Adipocyte (in vitro differentiated cells): ENCODE results near the gene FCHO1.
A peak's percentile ranks its signal among the peaks of the same experiment; 100 is the strongest.

ENCODE experiments used
- DNase-seq: peaks from one replicate; pipeline ENCODE4 v3.0.0-alpha.2; 2015; ENCODE audit warnings: low read depth
- H3K27me3 ChIP-seq: replicated peaks from 2 replicates; pipeline ENCODE4 v1.7.0; 2013; ENCODE audit warnings: mild to moderate bottlenecking, low read length, moderate library complexity; ENCODE audit not compliant: control insufficient read depth, insufficient read depth
- H3K36me3 ChIP-seq: 2 replicates; pipeline ENCODE4 v1.7.0; 2013; ENCODE audit warnings: low read length, mild to moderate bottlenecking, moderate library complexity; ENCODE audit not compliant: control insufficient read depth, insufficient read depth, severe bottlenecking
- H3K4me1 ChIP-seq: 2 replicates; pipeline ENCODE4 v1.7.0; 2013; ENCODE audit warnings: mild to moderate bottlenecking, low read length, moderate library complexity; ENCODE audit not compliant: control insufficient read depth, insufficient read depth
- H3K4me3 ChIP-seq: 2 replicates; pipeline ENCODE4 v1.7.0; 2013; ENCODE audit warnings: mild to moderate bottlenecking, low read length, moderate library complexity
- H3K9ac ChIP-seq: 2 replicates; pipeline ENCODE4 v1.7.0; 2013; ENCODE audit warnings: mild to moderate bottlenecking, low read length, moderate library complexity
- H3K9me3 ChIP-seq: 2 replicates; pipeline ENCODE4 v1.7.0; 2013; ENCODE audit warnings: mild to moderate bottlenecking, low read length, moderate library complexity; ENCODE audit not compliant: control insufficient read depth

Gene FCHO1

GRCh38 chr19:17721111-17721628 lies 30.1 kb upstream of the FCHO1 start:
- Histone ChIP-seq H3K9me3 (no peaks in the 10 kb centered on the region), H3K27me3 (no peaks in the 10 kb centered on the region), H3K4me3 (peak overlapping the region; percentile 92), H3K4me1 (peaks cover 44% of the 10 kb centered on the region), H3K9ac (peak overlapping the region; percentile 88), H3K36me3 (peaks cover 22% of the 10 kb centered on the region)
- no peak for DNase-seq

DNA sequence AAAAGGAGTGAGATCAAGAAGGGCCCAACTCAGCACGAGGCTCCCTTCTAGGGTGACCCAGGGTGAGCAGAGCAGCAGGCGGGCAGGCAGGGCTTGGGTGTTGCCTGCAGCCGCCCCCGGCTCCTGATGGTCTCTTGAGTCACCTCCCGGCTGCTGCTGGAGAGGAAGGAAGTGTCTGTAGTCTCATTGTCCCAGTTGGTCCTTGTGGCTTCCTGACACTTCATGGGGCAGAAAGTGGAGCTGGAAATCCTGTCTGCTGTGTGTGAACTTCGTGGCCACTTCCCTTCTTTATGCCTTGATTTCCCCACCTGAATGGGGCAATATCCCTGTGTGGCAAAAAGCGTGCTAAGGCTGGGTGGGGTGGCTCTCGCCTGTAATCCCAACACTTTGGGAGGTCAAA lies 29.5 kb upstream of the FCHO1 start:
- Histone ChIP-seq H3K4me3 (no peak overlapping the region), H3K4me1 (peaks cover 37% of the 10 kb centered on the region), H3K27me3 (no peaks in the 10 kb centered on the region), H3K36me3 (peaks cover 27% of the 10 kb centered on the region), H3K9ac (peak overlapping the region; percentile 88), H3K9me3 (no peaks in the 10 kb centered on the region)
- DNase-seq: peak; percentile 25

DNA sequence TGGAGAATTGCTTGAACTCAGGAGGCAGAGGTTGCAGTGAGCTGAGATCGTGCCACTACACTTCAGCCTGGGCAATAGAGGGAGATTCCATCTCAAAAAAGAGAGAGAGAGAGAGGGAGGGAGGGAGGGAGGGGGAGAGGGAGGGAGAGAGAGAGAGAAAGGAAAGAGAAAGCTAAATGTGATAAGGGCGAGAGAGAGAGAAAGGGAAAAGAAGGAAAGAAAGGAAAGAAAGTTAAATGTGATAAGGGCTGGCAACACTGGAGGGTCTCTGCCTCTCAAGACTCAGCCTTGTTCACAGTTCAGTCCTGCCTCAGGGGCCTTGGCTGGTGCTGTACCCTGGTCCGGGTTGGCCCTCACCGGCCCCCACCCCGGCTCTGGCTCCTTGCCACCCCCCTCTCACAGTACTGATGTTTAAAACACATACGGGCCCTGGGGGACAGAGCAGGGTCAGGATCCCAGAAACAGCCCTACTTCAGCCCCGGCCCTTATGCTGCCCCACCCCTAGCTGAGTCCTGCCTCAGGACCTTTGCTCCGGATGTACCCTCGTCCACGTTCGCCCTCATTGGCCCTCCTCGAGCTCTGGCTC lies 28.5 kb upstream of the FCHO1 start:
- no peak overlapping the region for H3K4me3 ChIP-seq
- no peaks in the 10 kb centered on the region for H3K9me3 ChIP-seq
- peaks cover 29% of the 10 kb centered on the region for H3K4me1 ChIP-seq
- H3K27me3 ChIP-seq: no peaks in the 10 kb centered on the region
- no peak for DNase-seq
- peaks cover 36% of the 10 kb centered on the region for H3K36me3 ChIP-seq
- no peak overlapping the region for H3K9ac ChIP-seq

GRCh38 chr19:17724655-17725054 lies 26.6 kb upstream of the FCHO1 start:
- no peaks in the 10 kb centered on the region for H3K27me3 ChIP-seq
- peaks cover 56% of the 10 kb centered on the region for H3K36me3 ChIP-seq
- DNase-seq: no peak
- H3K9me3 ChIP-seq: no peaks in the 10 kb centered on the region
- H3K4me3 ChIP-seq: no peak overlapping the region
- H3K9ac ChIP-seq: no peak overlapping the region
- H3K4me1 ChIP-seq: peaks cover 29% of the 10 kb centered on the region

GRCh38 chr19:17725422-17726078 lies 25.7 kb upstream of the FCHO1 start:
- H3K4me3 ChIP-seq: no peak overlapping the region
- no peak overlapping the region for H3K9ac ChIP-seq
- H3K36me3 ChIP-seq: peaks cover 63% of the 10 kb centered on the region
- no peaks in the 10 kb centered on the region for H3K9me3 ChIP-seq
- peaks cover 23% of the 10 kb centered on the region for H3K4me1 ChIP-seq
- no peak for DNase-seq
- no peaks in the 10 kb centered on the region for H3K27me3 ChIP-seq

GRCh38 chr19:17726136-17726741 lies 25.0 kb upstream of the FCHO1 start:
- H3K4me3 ChIP-seq: no peak overlapping the region
- peaks cover 68% of the 10 kb centered on the region for H3K36me3 ChIP-seq

DNA sequence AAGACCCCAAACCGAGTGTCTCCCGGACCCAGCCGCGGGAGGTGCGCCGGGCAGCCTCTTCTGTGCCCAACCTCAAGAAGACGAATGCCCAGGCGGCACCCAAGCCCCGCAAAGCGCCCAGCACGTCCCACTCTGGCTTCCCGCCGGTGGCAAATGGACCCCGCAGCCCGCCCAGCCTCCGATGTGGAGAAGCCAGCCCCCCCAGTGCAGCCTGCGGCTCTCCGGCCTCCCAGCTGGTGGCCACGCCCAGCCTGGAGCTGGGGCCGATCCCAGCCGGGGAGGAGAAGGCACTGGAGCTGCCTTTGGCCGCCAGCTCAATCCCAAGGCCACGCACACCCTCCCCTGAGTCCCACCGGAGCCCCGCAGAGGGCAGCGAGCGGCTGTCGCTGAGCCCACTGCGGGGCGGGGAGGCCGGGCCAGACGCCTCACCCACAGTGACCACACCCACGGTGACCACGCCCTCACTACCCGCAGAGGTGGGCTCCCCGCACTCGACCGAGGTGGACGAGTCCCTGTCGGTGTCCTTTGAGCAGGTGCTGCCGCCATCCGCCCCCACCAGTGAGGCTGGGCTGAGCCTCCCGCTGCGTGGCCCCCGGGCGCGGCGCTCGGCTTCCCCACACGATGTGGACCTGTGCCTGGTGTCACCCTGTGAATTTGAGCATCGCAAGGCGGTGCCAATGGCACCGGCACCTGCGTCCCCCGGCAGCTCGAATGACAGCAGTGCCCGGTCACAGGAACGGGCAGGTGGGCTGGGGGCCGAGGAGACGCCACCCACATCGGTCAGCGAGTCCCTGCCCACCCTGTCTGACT lies 24.1 kb upstream of the FCHO1 start:
- H3K36me3 ChIP-seq: peaks cover 75% of the 10 kb centered on the region
- no peak overlapping the region for H3K9ac ChIP-seq
- no peaks in the 10 kb centered on the region for H3K27me3 ChIP-seq
- H3K4me1 ChIP-seq: peaks cover 8% of the 10 kb centered on the region
- H3K9me3 ChIP-seq: no peaks in the 10 kb centered on the region
- no peak for DNase-seq
- H3K4me3 ChIP-seq: no peak overlapping the region

More at GRCh38 chr19:17726136-17726741, 25.0 kb upstream of the FCHO1 start:
- H3K9ac ChIP-seq: no peak overlapping the region
- H3K27me3 ChIP-seq: no peaks in the 10 kb centered on the region
- peaks cover 16% of the 10 kb centered on the region for H3K4me1 ChIP-seq
- no peaks in the 10 kb centered on the region for H3K9me3 ChIP-seq
- no peak for DNase-seq

DNA sequence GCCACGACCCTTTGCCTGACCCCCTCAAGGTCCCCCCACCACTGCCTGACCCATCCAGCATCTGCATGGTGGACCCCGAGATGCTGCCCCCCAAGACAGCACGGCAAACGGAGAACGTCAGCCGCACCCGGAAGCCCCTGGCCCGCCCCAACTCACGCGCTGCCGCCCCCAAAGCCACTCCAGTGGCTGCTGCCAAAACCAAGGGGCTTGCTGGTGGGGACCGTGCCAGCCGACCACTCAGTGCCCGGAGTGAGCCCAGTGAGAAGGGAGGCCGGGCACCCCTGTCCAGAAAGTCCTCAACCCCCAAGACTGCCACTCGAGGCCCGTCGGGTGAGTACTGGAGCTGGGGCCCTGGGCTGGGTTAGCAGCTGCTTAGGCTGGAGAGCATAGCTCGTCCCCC lies 23.4 kb upstream of the FCHO1 start:
- no peaks in the 10 kb centered on the region for H3K9me3 ChIP-seq
- peaks cover 6% of the 10 kb centered on the region for H3K4me1 ChIP-seq
- H3K36me3 ChIP-seq: peaks cover 80% of the 10 kb centered on the region
- no peaks in the 10 kb centered on the region for H3K27me3 ChIP-seq
- no peak overlapping the region for H3K9ac ChIP-seq
- H3K4me3 ChIP-seq: no peak overlapping the region
- no peak for DNase-seq

DNA sequence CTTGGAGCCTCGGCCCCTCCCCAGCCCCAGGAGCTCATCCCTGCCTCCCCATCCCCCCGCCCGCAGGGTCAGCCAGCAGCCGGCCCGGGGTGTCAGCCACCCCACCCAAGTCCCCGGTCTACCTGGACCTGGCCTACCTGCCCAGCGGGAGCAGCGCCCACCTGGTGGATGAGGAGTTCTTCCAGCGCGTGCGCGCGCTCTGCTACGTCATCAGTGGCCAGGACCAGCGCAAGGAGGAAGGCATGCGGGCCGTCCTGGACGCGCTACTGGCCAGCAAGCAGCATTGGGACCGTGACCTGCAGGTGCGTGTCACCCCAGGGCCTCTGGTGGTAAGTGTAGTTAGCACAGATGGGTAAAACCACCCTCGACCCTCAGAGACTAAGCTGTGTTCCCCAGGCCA lies 18.1 kb upstream of the FCHO1 start:
- H3K27me3 ChIP-seq: no peaks in the 10 kb centered on the region
- H3K36me3 ChIP-seq: peaks cover 71% of the 10 kb centered on the region
- H3K9me3 ChIP-seq: no peaks in the 10 kb centered on the region
- H3K4me3 ChIP-seq: no peak overlapping the region
- H3K4me1 ChIP-seq: peaks cover 4% of the 10 kb centered on the region
- no peak for DNase-seq
- H3K9ac ChIP-seq: no peak overlapping the region

DNA sequence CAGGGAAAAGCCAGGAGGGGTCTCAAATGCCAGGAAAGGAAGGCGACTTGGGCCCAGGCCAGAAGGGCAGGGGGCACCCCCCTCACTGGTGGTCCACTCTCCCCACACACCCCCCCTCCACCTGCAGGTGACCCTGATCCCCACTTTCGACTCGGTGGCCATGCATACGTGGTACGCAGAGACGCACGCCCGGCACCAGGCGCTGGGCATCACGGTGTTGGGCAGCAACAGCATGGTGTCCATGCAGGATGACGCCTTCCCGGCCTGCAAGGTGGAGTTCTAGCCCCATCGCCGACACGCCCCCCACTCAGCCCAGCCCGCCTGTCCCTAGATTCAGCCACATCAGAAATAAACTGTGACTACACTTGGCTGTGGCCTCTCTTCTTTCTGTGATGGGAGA lies 17.1 kb upstream of the FCHO1 start:
- Histone ChIP-seq H3K9me3 (no peaks in the 10 kb centered on the region), H3K36me3 (peaks cover 61% of the 10 kb centered on the region), H3K4me1 (peaks cover 4% of the 10 kb centered on the region), H3K4me3 (no peak overlapping the region), H3K9ac (no peak overlapping the region), H3K27me3 (no peaks in the 10 kb centered on the region)
- DNase-seq: no peak

- H3K36me3 ChIP-seq: peaks cover 50% of the 10 kb centered on the region
- no peaks in the 10 kb centered on the region for H3K27me3 ChIP-seq
- H3K9ac ChIP-seq: no peak overlapping the region
- DNase-seq: no peak
- no peaks in the 10 kb centered on the region for H3K9me3 ChIP-seq
- no peak overlapping the region for H3K4me3 ChIP-seq
- H3K4me1 ChIP-seq: peaks cover 4% of the 10 kb centered on the region
Measured at GRCh38 chr19:17735410-17735809, 15.9 kb upstream of the FCHO1 start.
